Gastroesophageal sphincter (tissue), 3 donors: Measurements from ENCODE around the gene LIPC.

Source experiments
- CTCF ChIP-seq, 4 experiments: fragments of 200-600 bp in 2 of 4; fragments of 450-650 bp in 2 of 4; sonication (generic) in 1 of 4; IDR thresholded peaks; one replicate each; pipeline ENCODE4 v1.5.1; 2017 to 2019; ENCODE audit warnings: antibody characterized with exemption in 4 of 4, mild to moderate bottlenecking in 2 of 4, moderate library complexity in 2 of 4
- POLR2AphosphoS5 ChIP-seq: sonication (generic); formaldehyde crosslinking; IDR thresholded peaks from one replicate; pipeline ENCODE4 v1.6.1; 2017; ENCODE audit warnings: antibody characterized with exemption

DNA sequence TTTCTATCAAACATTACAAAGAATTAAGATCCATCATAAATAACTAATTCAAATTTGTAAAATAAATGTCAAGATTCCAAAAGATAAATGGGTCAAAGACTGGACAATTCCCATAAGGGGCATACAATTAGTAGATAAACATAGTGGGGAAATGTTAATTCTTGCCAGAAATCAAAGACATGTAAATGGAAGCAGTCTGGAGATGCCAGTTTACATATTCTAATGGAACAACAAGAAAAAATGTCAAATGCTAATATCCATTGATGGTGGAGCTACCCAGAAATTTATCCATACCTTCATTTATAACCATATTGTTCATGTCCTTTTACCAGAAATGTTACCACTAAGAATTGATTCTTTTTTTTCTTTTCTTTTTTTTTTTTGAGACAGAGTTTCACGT, 13.7 kb upstream of the LIPC start:
- TF ChIP-seq POLR2AphosphoS5, result no peak
- no peak for TF ChIP-seq CTCF (IDR thresholded peaks at IDR 0.05)
